K562 (cell line): Measurements from ENCODE around the gene SPOCD1.

Source experiments
- GTF2A2 ChIP-seq: IDR thresholded peaks from 2 replicates; pipeline ENCODE4 v1.6.1; 2016; ENCODE audit warnings: mild to moderate bottlenecking, missing genetic modification characterization, missing compliant biosample characterization
- HNRNPK ChIP-seq: fragments of 200-400 bp; formaldehyde crosslinking; IDR thresholded peaks from one replicate; pipeline ENCODE4 v1.6.1; 2018; ENCODE audit warnings: mild to moderate bottlenecking, low read depth, low read length; ENCODE audit not compliant: poor library complexity, severe bottlenecking
- JUND ChIP-seq, 2 experiments: IDR thresholded peaks; 2 replicates in 1 of 2; 3 replicates in 1 of 2; pipeline ENCODE4 v1.6.1; 2011; ENCODE audit warnings: borderline replicate concordance in 2 of 2, low read depth in 2 of 2, low read length in 2 of 2, improper control_type of control experiment in 1 of 2, missing biosample characterization in 1 of 2, missing genetic modification characterization in 1 of 2, missing genetic modification reagents in 1 of 2
- MAZ ChIP-seq, 2 experiments: fragments of 450-650 bp in 1 of 2; sonication (generic) in 1 of 2; formaldehyde crosslinking; IDR thresholded peaks in 1 of 2; conservative IDR thresholded peaks in 1 of 2; 2 replicates each; pipeline versions ENCODE4 v1.4.0 to v1.5.0; 2020; ENCODE audit warnings: mild to moderate bottlenecking in 1 of 2, missing genetic modification reagents in 1 of 2
- ZNF175 ChIP-seq: fragments of 200-800 bp; sonication (Bioruptor generic); IDR thresholded peaks from 2 replicates; pipeline ENCODE4 v1.6.1; 2016; ENCODE audit warnings: low read depth, mild to moderate bottlenecking, missing genetic modification characterization, missing compliant biosample characterization
- ZNF24 ChIP-seq: fragments of 450-650 bp; IDR thresholded peaks from 2 replicates; pipeline ENCODE4 v1.6.1; 2016
- ZNF347 ChIP-seq: fragments of 450-650 bp; formaldehyde crosslinking; IDR thresholded peaks from 2 replicates; pipeline ENCODE4 v1.4.0; 2020; ENCODE audit warnings: low read depth, mild to moderate bottlenecking, moderate library complexity
- TF ChIP-seq, protein P1 (sequence below), 3 experiments: IDR thresholded peaks in 2 of 3; conservative IDR thresholded peaks in 1 of 3; 2 replicates each; pipeline ENCODE4 v1.5.1; 2011 to 2012; ENCODE audit warnings: low read length in 3 of 3, mild to moderate bottlenecking in 3 of 3, control low read depth in 2 of 3, improper control_type of control experiment in 1 of 3, inconsistent platforms in 1 of 3, low read depth in 1 of 3, mixed read lengths in 1 of 3, moderate library complexity in 1 of 3; ENCODE audit not compliant: insufficient read depth in 2 of 3
- TF ChIP-seq, protein P2 (sequence below), 2 experiments: fragments of 450-650 bp in 1 of 2; sonication (generic) in 1 of 2; formaldehyde crosslinking in 1 of 2; IDR thresholded peaks in 1 of 2; conservative IDR thresholded peaks in 1 of 2; 2 replicates each; pipeline versions ENCODE4 v1.6.1 to v1.8.1; 2016 to 2023; ENCODE audit warnings: mild to moderate bottlenecking in 2 of 2, moderate library complexity in 2 of 2, inconsistent platforms in 1 of 2, missing genetic modification reagents in 1 of 2

DNA sequence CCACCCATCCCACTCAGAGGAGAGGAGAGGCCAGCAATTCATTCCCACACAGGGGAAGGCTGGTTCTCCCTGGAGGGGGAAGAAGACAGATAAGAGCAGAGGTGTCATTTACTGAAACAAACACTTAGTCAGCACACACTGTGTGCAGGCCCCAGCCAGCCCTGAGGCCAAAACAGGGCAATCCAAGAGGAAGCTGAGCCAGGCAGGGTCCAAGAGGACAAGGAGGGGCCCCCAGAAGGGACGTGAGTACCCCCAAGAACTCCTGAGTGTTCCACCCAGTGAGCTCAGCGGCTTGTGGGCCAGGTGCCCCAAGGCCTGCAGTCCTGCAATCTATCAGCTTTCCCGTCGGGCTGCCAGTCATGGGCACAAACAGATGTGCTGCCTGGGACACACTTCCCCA, 67.5 kb downstream of the SPOCD1 start:
- TF ChIP-seq ZNF347 (no peak), ZNF24 (no peak), ZNF175 (no peak), HNRNPK (no peak), MAZ (CRISPR knock-in tag; conservative IDR thresholded peaks at IDR 0.05 in 1 of 2, IDR thresholded peaks at IDR 0.05 in 1 of 2) (no peak), JUND (IDR thresholded peaks at IDR 0.05; ENCODE audit: borderline replicate concordance, low read depth, low read length) (no peak), JUND (tag; IDR thresholded peaks at IDR 0.05; ENCODE audit: borderline replicate concordance, low read depth, low read length) (no peak), GTF2A2 (no peak)
- TF ChIP-seq, protein P1, sequence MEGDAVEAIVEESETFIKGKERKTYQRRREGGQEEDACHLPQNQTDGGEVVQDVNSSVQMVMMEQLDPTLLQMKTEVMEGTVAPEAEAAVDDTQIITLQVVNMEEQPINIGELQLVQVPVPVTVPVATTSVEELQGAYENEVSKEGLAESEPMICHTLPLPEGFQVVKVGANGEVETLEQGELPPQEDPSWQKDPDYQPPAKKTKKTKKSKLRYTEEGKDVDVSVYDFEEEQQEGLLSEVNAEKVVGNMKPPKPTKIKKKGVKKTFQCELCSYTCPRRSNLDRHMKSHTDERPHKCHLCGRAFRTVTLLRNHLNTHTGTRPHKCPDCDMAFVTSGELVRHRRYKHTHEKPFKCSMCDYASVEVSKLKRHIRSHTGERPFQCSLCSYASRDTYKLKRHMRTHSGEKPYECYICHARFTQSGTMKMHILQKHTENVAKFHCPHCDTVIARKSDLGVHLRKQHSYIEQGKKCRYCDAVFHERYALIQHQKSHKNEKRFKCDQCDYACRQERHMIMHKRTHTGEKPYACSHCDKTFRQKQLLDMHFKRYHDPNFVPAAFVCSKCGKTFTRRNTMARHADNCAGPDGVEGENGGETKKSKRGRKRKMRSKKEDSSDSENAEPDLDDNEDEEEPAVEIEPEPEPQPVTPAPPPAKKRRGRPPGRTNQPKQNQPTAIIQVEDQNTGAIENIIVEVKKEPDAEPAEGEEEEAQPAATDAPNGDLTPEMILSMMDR (IDR thresholded peaks at IDR 0.05 in 2 of 3, conservative IDR thresholded peaks at IDR 0.05 in 1 of 3; ENCODE audit: insufficient read depth in 2 of 3, low read depth in 1 of 3, low read length in 3 of 3), result no peak
- TF ChIP-seq, protein P2, sequence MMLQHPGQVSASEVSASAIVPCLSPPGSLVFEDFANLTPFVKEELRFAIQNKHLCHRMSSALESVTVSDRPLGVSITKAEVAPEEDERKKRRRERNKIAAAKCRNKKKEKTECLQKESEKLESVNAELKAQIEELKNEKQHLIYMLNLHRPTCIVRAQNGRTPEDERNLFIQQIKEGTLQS (IDR thresholded peaks at IDR 0.05), result no peak
- TF ChIP-seq, protein P2 (CRISPR knock-in tag; conservative IDR thresholded peaks at IDR 0.05), result no peak
